ENCODE data around the gene ADORA1. TPM values are rescaled to one million over a fixed set of nuclear protein-coding genes. Genes with fewer than 3 reads are reported as not detected.

Gene ADORA1
- polyA plus RNA-seq, 1 donor: 0.55 TPM

GRCh38 chr1:203085528-203086406 is 41.8 kb upstream of the ADORA1 start, which contains the start of gene MYOG:
Gene MYOG, minus strand, starts transcription at chr1:203086012. Its CDS starts 51 bp downstream, at chr1:203085961.
- Histone ChIP-seq H3K4me1 (ENCODE audit: control insufficient read depth, insufficient read depth, low read length) (no peaks in the 10 kb centered on the region), H3K9me3 (ENCODE audit: control insufficient read depth, low read depth, low read length) (no peaks in the 10 kb centered on the region), H3K4me3 (ENCODE audit: low read length) (no peak within 1 kb of the TSS), H3K27me3 (ENCODE audit: control insufficient read depth, insufficient read depth, low read length) (peaks cover 29% of the 10 kb centered on the region), H3K36me3 (ENCODE audit: control insufficient read depth, insufficient read depth, low read length) (no peaks in the 10 kb centered on the region), H3K27ac (ENCODE audit: low read length) (no peak within 1 kb of the TSS)
- no CpG with 5 or more reads among the region's 36 CpGs for WGBS (ENCODE audit: insufficient coverage, low lambda C conversion rate)
- DNase-seq: no peak

GRCh38 chr1:203086992-203087763 is 40.3 kb upstream of the ADORA1 start:
- Histone ChIP-seq H3K27me3 (ENCODE audit: control insufficient read depth, insufficient read depth, low read length) (peaks cover 22% of the 10 kb centered on the region), H3K36me3 (ENCODE audit: control insufficient read depth, insufficient read depth, low read length) (no peaks in the 10 kb centered on the region), H3K4me1 (ENCODE audit: control insufficient read depth, insufficient read depth, low read length) (no peaks in the 10 kb centered on the region), H3K4me3 (ENCODE audit: low read length) (no peak overlapping the region), H3K27ac (ENCODE audit: low read length) (no peak overlapping the region), H3K9me3 (ENCODE audit: control insufficient read depth, low read depth, low read length) (no peaks in the 10 kb centered on the region)
- 93% methylated on average over 3 of the region's 11 CpGs for WGBS (ENCODE audit: insufficient coverage, low lambda C conversion rate)
- DNase-seq: no peak

GRCh38 chr1:203088441-203088840 is 39.1 kb upstream of the ADORA1 start:
- Histone ChIP-seq H3K27me3 (ENCODE audit: control insufficient read depth, insufficient read depth, low read length) (peaks cover 19% of the 10 kb centered on the region), H3K9me3 (ENCODE audit: control insufficient read depth, low read depth, low read length) (no peaks in the 10 kb centered on the region), H3K36me3 (ENCODE audit: control insufficient read depth, insufficient read depth, low read length) (no peaks in the 10 kb centered on the region), H3K4me1 (ENCODE audit: control insufficient read depth, insufficient read depth, low read length) (no peaks in the 10 kb centered on the region), H3K27ac (ENCODE audit: low read length) (no peak overlapping the region), H3K4me3 (ENCODE audit: low read length) (no peak overlapping the region)
- no CpG with 5 or more reads among the region's 3 CpGs for WGBS (ENCODE audit: insufficient coverage, low lambda C conversion rate)
- no peak for DNase-seq

- Histone ChIP-seq H3K9me3 (ENCODE audit: control insufficient read depth, low read depth, low read length) (peaks cover under 1% of the 10 kb centered on the region), H3K27me3 (ENCODE audit: control insufficient read depth, insufficient read depth, low read length) (peaks cover 19% of the 10 kb centered on the region), H3K36me3 (ENCODE audit: control insufficient read depth, insufficient read depth, low read length) (no peaks in the 10 kb centered on the region), H3K4me1 (ENCODE audit: control insufficient read depth, insufficient read depth, low read length) (no peaks in the 10 kb centered on the region), H3K4me3 (ENCODE audit: low read length) (no peak overlapping the region), H3K27ac (ENCODE audit: low read length) (no peak overlapping the region)
- DNase-seq: no peak
- WGBS (ENCODE audit: insufficient coverage, low lambda C conversion rate): no CpG with 5 or more reads among the region's 7 CpGs
Observed at GRCh38 chr1:203089001-203089650, 38.4 kb upstream of the ADORA1 start.

GRCh38 chr1:203089651-203090045 is 37.9 kb upstream of the ADORA1 start:
- H3K27me3 ChIP-seq (ENCODE audit: control insufficient read depth, insufficient read depth, low read length): peaks cover 19% of the 10 kb centered on the region
- no peaks in the 10 kb centered on the region for H3K36me3 ChIP-seq (ENCODE audit: control insufficient read depth, insufficient read depth, low read length)
- no peak overlapping the region for H3K27ac ChIP-seq (ENCODE audit: low read length)
- H3K4me3 ChIP-seq (ENCODE audit: low read length): no peak overlapping the region
- WGBS (ENCODE audit: insufficient coverage, low lambda C conversion rate): no CpG with 5 or more reads among the region's 7 CpGs
- H3K4me1 ChIP-seq (ENCODE audit: control insufficient read depth, insufficient read depth, low read length): no peaks in the 10 kb centered on the region
- H3K9me3 ChIP-seq (ENCODE audit: control insufficient read depth, low read depth, low read length): peaks cover 5% of the 10 kb centered on the region
- no peak for DNase-seq

GRCh38 chr1:203090421-203091198 is 36.9 kb upstream of the ADORA1 start:
- Histone ChIP-seq H3K9me3 (ENCODE audit: control insufficient read depth, low read depth, low read length) (peaks cover 11% of the 10 kb centered on the region), H3K27me3 (ENCODE audit: control insufficient read depth, insufficient read depth, low read length) (peaks cover 19% of the 10 kb centered on the region), H3K4me1 (ENCODE audit: control insufficient read depth, insufficient read depth, low read length) (no peaks in the 10 kb centered on the region), H3K4me3 (ENCODE audit: low read length) (no peak overlapping the region), H3K36me3 (ENCODE audit: control insufficient read depth, insufficient read depth, low read length) (no peaks in the 10 kb centered on the region), H3K27ac (ENCODE audit: low read length) (no peak overlapping the region)
- WGBS (ENCODE audit: insufficient coverage, low lambda C conversion rate): 60% methylated on average over 1 of the region's 6 CpGs
- no peak for DNase-seq

- H3K36me3 ChIP-seq (ENCODE audit: control insufficient read depth, insufficient read depth, low read length): no peaks in the 10 kb centered on the region
- WGBS (ENCODE audit: insufficient coverage, low lambda C conversion rate): no CpG with 5 or more reads among the region's 4 CpGs
- no peak for DNase-seq
- no peak overlapping the region for H3K27ac ChIP-seq (ENCODE audit: low read length)
- no peaks in the 10 kb centered on the region for H3K4me1 ChIP-seq (ENCODE audit: control insufficient read depth, insufficient read depth, low read length)
- peaks cover 11% of the 10 kb centered on the region for H3K9me3 ChIP-seq (ENCODE audit: control insufficient read depth, low read depth, low read length)
- no peak overlapping the region for H3K4me3 ChIP-seq (ENCODE audit: low read length)
- H3K27me3 ChIP-seq (ENCODE audit: control insufficient read depth, insufficient read depth, low read length): peaks cover 19% of the 10 kb centered on the region
Observed at GRCh38 chr1:203091199-203091477, 36.4 kb upstream of the ADORA1 start.

- 100% methylated on average over 1 of the region's 6 CpGs for WGBS (ENCODE audit: insufficient coverage, low lambda C conversion rate)
- Histone ChIP-seq H3K9me3 (ENCODE audit: control insufficient read depth, low read depth, low read length) (peaks cover 11% of the 10 kb centered on the region), H3K27ac (ENCODE audit: low read length) (no peak overlapping the region), H3K4me1 (ENCODE audit: control insufficient read depth, insufficient read depth, low read length) (no peaks in the 10 kb centered on the region), H3K4me3 (ENCODE audit: low read length) (no peak overlapping the region), H3K27me3 (ENCODE audit: control insufficient read depth, insufficient read depth, low read length) (peaks cover 19% of the 10 kb centered on the region), H3K36me3 (ENCODE audit: control insufficient read depth, insufficient read depth, low read length) (no peaks in the 10 kb centered on the region)
- no peak for DNase-seq
Observed at GRCh38 chr1:203091761-203092330, 35.7 kb upstream of the ADORA1 start.

- no peaks in the 10 kb centered on the region for H3K36me3 ChIP-seq (ENCODE audit: control insufficient read depth, insufficient read depth, low read length)
- H3K4me1 ChIP-seq (ENCODE audit: control insufficient read depth, insufficient read depth, low read length): no peaks in the 10 kb centered on the region
- peaks cover 11% of the 10 kb centered on the region for H3K9me3 ChIP-seq (ENCODE audit: control insufficient read depth, low read depth, low read length)
- 100% methylated on average over 1 of the region's 1 CpG for WGBS (ENCODE audit: insufficient coverage, low lambda C conversion rate)
- H3K27me3 ChIP-seq (ENCODE audit: control insufficient read depth, insufficient read depth, low read length): peaks cover 11% of the 10 kb centered on the region
- H3K27ac ChIP-seq (ENCODE audit: low read length): no peak overlapping the region
- H3K4me3 ChIP-seq (ENCODE audit: low read length): no peak overlapping the region
- no peak for DNase-seq
Observed at GRCh38 chr1:203093754-203094410, 33.6 kb upstream of the ADORA1 start.
